Peyer's patch (tissue), 4 donors: ENCODE results near the gene GTF3C1.

Source experiments
- POLR2A ChIP-seq, 2 donors: fragments of 450-650 bp; IDR thresholded peaks; one replicate each; pipeline ENCODE4 v1.5.1; 2017; ENCODE audit warnings: antibody characterized with exemption in 2 of 2, mild to moderate bottlenecking in 2 of 2, moderate library complexity in 2 of 2
- TF ChIP-seq, protein P1 (sequence below), 6 experiments: fragments of 450-650 bp in 4 of 6; fragments of 200-600 bp in 2 of 6; sonication (generic) in 1 of 6; IDR thresholded peaks; one replicate each; pipeline ENCODE4 v1.5.1; 2017 to 2019; ENCODE audit warnings: antibody characterized with exemption in 6 of 6, mild to moderate bottlenecking in 3 of 6, moderate library complexity in 1 of 6

DNA sequence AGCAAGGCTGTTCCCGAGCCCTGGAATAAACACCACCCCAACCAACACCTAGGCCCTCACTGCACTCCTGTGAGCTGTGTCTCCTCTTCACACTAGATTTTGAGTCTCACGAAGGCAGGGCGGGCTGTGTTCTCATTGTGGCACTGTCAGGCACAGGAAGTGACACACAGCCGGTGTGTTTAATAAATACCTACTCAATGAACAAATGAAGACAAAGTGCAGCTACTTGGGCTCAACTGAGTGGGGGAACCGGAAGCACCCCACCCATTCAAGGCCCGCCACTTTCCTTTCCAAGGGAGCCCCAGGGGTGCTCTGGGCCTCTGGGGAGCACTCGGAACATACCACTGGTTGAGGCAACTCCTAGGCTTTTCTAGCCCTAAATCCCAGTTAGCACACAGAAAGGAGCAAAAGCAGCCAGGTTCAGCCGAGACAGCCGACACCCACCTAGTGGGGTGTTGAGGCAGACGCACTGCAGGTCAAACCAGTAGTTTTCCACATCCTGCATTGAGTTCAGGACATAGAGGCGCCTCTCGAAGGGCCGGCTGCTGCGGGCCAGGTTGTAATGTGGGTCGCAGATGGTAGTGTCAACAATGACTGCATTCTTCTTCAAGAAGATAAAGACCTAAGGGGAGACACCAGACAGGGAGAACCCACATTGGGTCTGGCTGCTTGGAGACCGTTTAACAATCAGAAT, 57.7 kb downstream of the GTF3C1 start:
- no peak for TF ChIP-seq POLR2A (IDR thresholded peaks at IDR 0.05)
- TF ChIP-seq, protein P1, sequence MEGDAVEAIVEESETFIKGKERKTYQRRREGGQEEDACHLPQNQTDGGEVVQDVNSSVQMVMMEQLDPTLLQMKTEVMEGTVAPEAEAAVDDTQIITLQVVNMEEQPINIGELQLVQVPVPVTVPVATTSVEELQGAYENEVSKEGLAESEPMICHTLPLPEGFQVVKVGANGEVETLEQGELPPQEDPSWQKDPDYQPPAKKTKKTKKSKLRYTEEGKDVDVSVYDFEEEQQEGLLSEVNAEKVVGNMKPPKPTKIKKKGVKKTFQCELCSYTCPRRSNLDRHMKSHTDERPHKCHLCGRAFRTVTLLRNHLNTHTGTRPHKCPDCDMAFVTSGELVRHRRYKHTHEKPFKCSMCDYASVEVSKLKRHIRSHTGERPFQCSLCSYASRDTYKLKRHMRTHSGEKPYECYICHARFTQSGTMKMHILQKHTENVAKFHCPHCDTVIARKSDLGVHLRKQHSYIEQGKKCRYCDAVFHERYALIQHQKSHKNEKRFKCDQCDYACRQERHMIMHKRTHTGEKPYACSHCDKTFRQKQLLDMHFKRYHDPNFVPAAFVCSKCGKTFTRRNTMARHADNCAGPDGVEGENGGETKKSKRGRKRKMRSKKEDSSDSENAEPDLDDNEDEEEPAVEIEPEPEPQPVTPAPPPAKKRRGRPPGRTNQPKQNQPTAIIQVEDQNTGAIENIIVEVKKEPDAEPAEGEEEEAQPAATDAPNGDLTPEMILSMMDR (IDR thresholded peaks at IDR 0.05), result no peak
